SIG-M5 (cell line): ENCODE results near the gene ROR1.
"Not testable (repeated sequence)": the region's sequence is repeated elsewhere in the genome, so short reads cannot be mapped to it uniquely, and the experiment has no call there.

Experiments used
- DNase-seq: peaks from one replicate; lab custom pipeline; 2025; lab: John Stamatoyannopoulos, UW

ROR1 gene

GRCh38 chr1:63794354-63794753 is 20.5 kb downstream of the ROR1 start:
- no peak for DNase-seq

- DNase-seq, result no peak
Measured at GRCh38 chr1:63794939-63795378, 21.1 kb downstream of the ROR1 start.

- DNase-seq, result no peak
Measured at GRCh38 chr1:63795455-63795854, 21.6 kb downstream of the ROR1 start.

- no peak for DNase-seq
Measured at GRCh38 chr1:63797056-63797726, 23.4 kb downstream of the ROR1 start.

GRCh38 chr1:63798284-63798683 is 24.5 kb downstream of the ROR1 start:
- DNase-seq, result no peak

- DNase-seq, result no peak
Measured at GRCh38 chr1:63799307-63799706, 25.5 kb downstream of the ROR1 start.

- DNase-seq, result no peak
Measured at GRCh38 chr1:63799820-63800219, 26.0 kb downstream of the ROR1 start.

GRCh38 chr1:63802109-63802508 is 28.3 kb downstream of the ROR1 start:
- DNase-seq, result no peak

- no peak for DNase-seq
Measured at GRCh38 chr1:63804829-63805484, 31.1 kb downstream of the ROR1 start.

GRCh38 chr1:63807046-63807445 is 33.2 kb downstream of the ROR1 start:
- no peak for DNase-seq

GRCh38 chr1:63810936-63811469 is 37.2 kb downstream of the ROR1 start:
- no peak for DNase-seq

GRCh38 chr1:63812071-63812700 is 38.4 kb downstream of the ROR1 start:
- DNase-seq, result no peak

GRCh38 chr1:63813829-63814277 is 40.0 kb downstream of the ROR1 start:
- no peak for DNase-seq

- DNase-seq, result not testable (repeated sequence)
Measured at GRCh38 chr1:63816217-63816815, 42.5 kb downstream of the ROR1 start.

- DNase-seq, result no peak
Measured at GRCh38 chr1:63817152-63817667, 43.4 kb downstream of the ROR1 start.

- DNase-seq, result no peak
Measured at GRCh38 chr1:63817700-63818099, 43.9 kb downstream of the ROR1 start.

GRCh38 chr1:63818567-63819325 is 44.9 kb downstream of the ROR1 start:
- DNase-seq, result no peak

- DNase-seq, result no peak
Measured at GRCh38 chr1:63819795-63820194, 46.0 kb downstream of the ROR1 start.

- DNase-seq, result no peak
Measured at GRCh38 chr1:63821091-63822005, 47.5 kb downstream of the ROR1 start.

GRCh38 chr1:63822540-63822939 is 48.7 kb downstream of the ROR1 start:
- DNase-seq, result no peak
